ENCODE measurements around the gene FASN.

Gene FASN

GRCh38 chr17:82028966-82029365 is 69.1 kb downstream of the FASN start:
- no peak for ATAC-seq (replicated peaks; ENCODE audit: extremely low read depth, poor library complexity, severe bottlenecking)

More at GRCh38 chr17:82028966-82029365, 69.1 kb downstream of the FASN start:
- H3K27ac Mint-ChIP-seq (ENCODE audit: low read depth) = no peak overlapping the region
- peaks cover 4% of the 10 kb centered on the region for H3K36me3 Mint-ChIP-seq (ENCODE audit: insufficient read depth)
- no peaks in the 10 kb centered on the region for H3K9me3 Mint-ChIP-seq
- peak overlapping the region; percentile 72 for H3K4me3 Mint-ChIP-seq
- H3K4me1 Mint-ChIP-seq = peaks cover 21% of the 10 kb centered on the region
- DNase-seq (ENCODE audit: low spot score in 2 of 2) = no peak
- no peaks in the 10 kb centered on the region for H3K27me3 Mint-ChIP-seq

Data from central memory CD8-positive, alpha-beta T cell (primary cell).